ENCODE data around the gene RNASEH1. TPM values are rescaled to one million over a fixed set of nuclear protein-coding genes. Genes with fewer than 3 reads are reported as not detected.
"Not testable (repeated sequence)": the region's sequence is repeated elsewhere in the genome, so short reads cannot be mapped to it uniquely, and the experiment has no call there.

Gene RNASEH1
- total RNA-seq, 2 experiments from 2014 or later = 21.3 to 24.6 TPM

GRCh38 chr2:3496708-3497080, 61.4 kb downstream of the RNASEH1 start:
- not testable (repeated sequence) for H3K9me3 Mint-ChIP-seq, H3K4me3 Mint-ChIP-seq, H3K27me3 Mint-ChIP-seq, DNase-seq, H3K4me1 Mint-ChIP-seq, H3K27ac Mint-ChIP-seq
- peaks cover 11% of the 10 kb centered on the region for H3K36me3 Mint-ChIP-seq (ENCODE audit: low read depth)
- ChIA-PET POLR2A (interaction anchor here (1.4 kb wide), 1 partner anchor 12 kb away, joined by 3 read pairs; no protein-coding TSS in a partner anchor), CTCF (interaction anchor here (0.7 to 1.5 kb wide), 2 partner anchors 23 to 74 kb away, joined by 4 read pairs; partner anchors contain the start of gene ADI1)

Other genes with a start within 250 kb of the RNASEH1 start
- 10 to 100 TPM; 34.3 to 36.1 TPM for gene EIPR1, start 180.5 kb downstream of the RNASEH1 start, total RNA-seq
- gene TRAPPC12, start 178.6 kb downstream of the RNASEH1 start, total RNA-seq = 10 to 100 TPM; 74.5 to 75.6 TPM
- 10 to 100 TPM; 28.5 to 34.1 TPM for gene ADI1, start 38.8 kb downstream of the RNASEH1 start, total RNA-seq
- gene RPS7, start 16.9 kb upstream of the RNASEH1 start, total RNA-seq = 1,000 to 10,000 TPM; 1,152 to 1,168 TPM
- not detected for gene COLEC11, start 36.8 kb upstream of the RNASEH1 start, total RNA-seq
- not detected for gene ALLC, start 99.9 kb upstream of the RNASEH1 start, total RNA-seq
- gene DCDC2C, start 145.2 kb upstream of the RNASEH1 start, total RNA-seq = not detected

Data from activated CD4-positive, alpha-beta memory T cell treated with anti-CD3 and anti-CD28 coated beads, Interleukin-2, amount 10 ng/mL, durations not matched to agents 7 days and 5 days (primary cell).